GM18519 (cell line): ENCODE measurements around the gene CLPTM1.
A peak's percentile ranks its signal among the peaks of the same experiment; 100 is the strongest.

Source experiments
- ATAC-seq: cut with Tn5 transposase; IDR thresholded peaks from one replicate; pipeline ENCODE4 v1.9.1; 2021; ENCODE audit warnings: mild to moderate bottlenecking, moderate library complexity; ENCODE audit not compliant: unreplicated experiment, low FRiP score

Gene CLPTM1

DNA sequence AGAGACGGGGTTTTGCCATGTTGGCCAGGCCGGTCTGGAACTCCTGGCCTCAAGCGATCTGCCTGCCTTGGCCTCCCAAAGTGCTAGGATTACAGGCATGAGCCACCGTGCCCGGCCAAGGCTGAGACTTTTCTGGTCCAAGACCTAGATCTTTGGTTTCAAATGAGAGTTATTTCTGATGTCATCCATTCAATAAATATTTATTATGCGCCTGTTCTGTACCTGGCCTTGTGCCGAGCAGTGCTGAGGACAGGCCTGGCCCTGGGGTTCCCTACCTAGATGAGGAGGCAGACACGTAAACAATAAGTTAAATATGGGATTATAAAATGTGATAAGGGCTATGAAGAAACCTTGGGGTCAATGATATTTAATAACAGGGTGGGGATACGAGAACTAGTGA lies 50.6 kb downstream of the CLPTM1 start:
- ATAC-seq: no peak

DNA sequence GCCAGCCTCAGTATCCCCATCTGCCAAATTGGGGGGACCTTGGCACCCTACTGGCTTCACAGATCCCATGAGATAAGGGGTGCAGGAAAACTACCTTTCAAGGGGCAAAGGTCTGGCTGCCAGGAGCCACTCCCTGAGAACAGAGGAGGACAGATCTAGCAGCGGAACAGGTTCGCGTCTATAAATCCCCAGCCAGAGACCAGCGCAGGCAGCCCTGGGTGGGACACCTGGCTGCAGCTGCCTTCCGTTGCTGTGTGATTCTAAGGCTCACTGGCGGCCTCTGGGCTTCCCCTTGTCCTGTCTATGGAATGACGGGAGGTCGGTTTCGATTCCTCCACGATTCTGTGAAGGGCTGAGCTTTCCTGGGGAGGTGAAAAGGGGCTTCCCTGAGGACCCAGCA lies 53.4 kb downstream of the CLPTM1 start:
- no peak for ATAC-seq

DNA sequence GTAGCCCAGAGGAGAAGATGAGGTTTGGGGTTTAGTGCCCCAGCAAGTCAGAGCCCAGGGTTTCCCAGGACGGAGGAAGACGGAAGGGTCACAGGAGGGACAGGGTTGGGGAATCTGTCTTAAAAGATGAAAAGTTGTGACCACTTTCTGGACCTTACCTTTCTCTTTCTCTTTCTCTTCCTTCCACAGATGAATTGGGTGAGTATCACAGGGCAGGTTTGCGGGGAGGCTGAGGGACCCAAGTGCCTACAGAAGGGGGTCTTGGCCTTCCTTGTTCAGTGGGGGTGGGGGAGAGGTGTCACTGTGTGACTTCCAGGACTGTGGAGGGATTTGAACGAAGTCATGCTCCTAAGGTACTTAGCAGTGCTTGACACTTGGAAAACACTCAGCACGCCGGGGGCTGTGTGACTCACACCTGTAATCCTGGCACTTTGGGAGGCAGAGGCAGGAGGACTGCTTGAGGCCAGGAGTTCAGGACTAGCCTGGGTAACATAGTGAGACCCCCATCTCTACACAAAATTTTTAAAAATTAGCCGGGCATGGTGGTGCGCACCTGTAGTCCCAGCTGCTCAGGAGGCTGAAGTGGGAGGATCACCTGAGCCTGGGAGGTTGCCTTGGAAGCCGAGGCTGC lies 54.6 kb downstream of the CLPTM1 start:
- no peak for ATAC-seq

DNA sequence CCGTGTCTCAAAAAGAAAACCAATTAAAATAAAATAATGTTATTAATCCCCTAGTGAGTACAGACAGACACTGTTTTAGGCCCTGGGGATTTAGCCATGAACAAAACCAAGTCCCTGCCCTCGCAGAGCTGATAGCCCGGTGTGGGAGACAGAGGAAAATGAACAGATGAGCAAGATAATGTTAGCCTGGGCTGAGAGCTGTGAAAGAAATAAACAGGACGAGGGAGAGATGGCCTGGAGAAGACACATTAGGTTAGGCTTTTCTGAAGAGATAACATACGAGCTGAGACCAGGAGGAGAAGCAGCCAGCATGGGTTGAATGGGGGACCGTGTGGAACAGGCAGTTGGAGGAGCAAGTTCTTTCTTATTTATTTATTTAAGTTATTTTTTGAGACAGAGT lies 55.1 kb downstream of the CLPTM1 start:
- no peak for ATAC-seq

DNA sequence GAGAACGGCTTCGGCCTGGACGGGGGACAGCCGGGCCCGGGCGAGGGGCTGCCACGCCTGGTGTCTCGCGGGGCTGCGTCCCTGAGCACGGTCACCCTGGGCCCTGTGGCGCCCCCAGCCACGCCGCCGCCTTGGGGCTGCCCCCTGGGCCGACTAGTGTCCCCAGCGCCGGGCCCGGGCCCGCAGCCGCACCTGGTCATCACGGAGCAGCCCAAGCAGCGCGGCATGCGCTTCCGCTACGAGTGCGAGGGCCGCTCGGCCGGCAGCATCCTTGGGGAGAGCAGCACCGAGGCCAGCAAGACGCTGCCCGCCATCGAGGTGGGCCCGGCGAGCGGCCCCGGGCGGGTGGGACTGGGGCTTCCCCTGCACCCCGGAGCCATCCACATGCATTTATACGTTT lies 56.8 kb downstream of the CLPTM1 start:
- no peak for ATAC-seq

DNA sequence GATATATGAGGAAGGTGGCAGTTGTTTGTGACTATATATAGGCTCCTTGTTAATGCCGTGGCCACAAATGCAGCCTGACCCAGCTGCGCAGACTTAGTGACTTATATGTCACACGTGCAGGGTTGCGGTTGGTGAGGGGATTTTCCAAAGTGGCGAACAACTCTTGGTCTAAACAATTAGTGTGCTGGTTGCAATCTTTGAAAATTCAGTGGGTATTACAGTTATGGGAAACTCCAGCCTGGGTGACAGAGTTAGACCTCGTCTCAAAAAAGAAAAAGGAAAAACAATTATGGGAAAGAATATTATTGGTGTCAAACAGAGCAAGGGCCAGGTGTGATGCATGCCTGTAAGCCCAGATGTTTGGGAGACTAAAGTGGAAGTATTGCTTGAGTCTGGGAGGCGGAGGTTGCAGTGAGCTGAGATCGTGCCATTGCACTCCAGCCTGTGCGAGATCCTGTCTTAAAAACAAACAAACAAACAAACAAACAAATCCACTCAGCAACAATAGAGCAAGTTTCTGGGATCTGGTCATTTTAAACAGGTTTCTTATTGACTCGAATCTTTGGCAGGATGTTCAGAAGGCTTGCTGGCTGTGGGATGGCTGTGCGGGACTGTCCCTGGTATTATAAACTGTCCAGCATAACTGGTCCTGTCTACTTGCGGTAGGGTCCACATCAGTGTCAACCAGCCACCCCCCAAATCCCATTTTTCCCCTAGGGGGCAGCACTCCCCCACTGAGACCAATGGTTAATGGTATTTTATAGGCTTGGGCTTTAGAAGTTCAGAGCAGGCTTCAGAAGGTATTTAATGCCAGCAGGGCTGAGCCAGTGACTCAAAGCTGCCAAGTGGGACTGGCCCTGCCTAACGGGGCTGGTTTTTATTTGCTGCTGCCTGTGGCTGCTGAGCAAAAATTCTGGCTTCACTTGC lies 61.5 kb downstream of the CLPTM1 start:
- ATAC-seq: peak; percentile 50

DNA sequence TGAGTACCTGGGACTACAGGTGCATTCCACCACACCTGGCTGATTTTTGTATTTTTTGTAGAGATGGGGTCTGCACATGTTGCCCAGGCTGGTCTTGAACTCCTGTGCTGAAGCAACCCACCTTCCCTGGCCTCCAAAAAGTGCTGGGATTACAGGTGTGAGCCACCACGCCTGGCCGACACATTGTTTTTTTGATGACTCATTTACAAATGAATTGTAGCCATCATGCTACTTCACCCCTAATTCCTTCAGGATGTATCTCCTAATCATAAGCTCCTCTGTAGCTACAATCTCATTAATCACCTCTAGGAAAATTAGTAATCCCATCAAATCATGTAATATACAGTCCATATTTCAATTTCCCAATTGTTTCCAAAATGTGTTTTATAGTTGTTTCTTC lies 64.0 kb downstream of the CLPTM1 start:
- ATAC-seq: no peak

DNA sequence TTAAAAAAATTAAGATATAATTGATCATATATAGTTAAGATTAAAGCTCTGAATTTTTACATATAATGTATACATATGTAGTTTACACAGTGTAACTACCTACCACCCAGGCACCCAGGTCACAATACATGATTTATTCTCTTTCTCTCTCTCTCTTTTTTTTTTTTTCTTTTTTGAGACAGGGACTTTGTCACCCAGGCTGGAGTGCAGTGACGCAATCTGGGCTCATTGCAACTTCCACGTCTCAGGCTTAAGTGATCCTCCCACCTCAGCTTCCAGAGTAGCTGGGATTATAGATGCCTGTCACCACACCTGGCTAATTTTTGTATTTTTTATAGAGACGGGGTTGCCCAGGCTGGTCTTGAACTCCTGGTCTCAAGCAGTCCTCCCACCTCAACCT lies 64.9 kb downstream of the CLPTM1 start:
- no peak for ATAC-seq

DNA sequence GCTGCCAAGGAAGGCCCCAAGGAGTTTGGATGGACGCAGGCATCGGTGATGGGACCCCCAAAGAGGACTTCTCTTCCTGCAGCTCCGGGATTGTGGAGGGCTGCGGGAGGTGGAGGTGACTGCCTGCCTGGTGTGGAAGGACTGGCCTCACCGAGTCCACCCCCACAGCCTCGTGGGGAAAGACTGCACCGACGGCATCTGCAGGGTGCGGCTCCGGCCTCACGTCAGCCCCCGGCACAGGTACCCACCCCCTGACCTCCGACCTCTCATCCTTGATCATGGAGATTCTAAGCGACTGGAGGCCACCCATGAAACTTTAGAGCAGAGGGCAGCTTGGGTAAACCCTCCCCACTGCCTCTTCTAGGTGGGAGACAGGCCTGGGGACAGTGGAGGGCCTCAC lies 66.8 kb downstream of the CLPTM1 start:
- no peak for ATAC-seq

DNA sequence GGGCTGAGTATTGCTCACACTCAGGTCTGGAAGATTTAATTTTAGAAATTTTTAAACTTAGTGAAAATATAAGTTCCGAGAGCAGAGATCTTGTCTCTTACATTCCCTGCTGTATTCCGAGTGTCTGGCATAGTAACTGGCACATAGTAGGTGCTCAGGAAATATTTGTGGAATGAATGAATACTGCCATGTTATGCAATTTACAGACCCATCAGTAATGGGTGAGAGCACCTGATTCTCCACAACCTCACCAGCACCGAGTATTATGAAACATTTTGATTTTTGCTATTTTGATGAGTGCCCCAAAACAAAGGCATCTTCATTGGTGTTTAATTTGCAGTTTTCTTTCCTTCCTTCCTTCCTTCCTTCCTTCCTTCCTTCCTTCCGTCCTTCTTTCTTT lies 67.9 kb downstream of the CLPTM1 start:
- no peak for ATAC-seq

DNA sequence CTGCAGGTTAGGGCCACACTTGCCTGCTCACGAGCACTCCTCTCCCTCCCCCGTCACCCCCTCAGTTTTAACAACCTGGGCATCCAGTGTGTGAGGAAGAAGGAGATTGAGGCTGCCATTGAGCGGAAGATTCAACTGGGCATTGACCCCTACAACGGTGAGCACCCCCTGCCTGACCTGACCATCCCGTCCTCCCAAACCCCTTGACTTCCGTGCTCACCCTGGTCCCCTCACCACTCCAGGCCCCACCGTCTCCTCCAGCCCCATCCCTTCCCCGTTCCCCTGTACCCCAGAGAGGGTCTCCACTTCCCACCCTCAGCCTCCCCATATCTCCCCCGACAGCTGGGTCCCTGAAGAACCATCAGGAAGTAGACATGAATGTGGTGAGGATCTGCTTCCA lies 70.1 kb downstream of the CLPTM1 start:
- ATAC-seq: no peak

DNA sequence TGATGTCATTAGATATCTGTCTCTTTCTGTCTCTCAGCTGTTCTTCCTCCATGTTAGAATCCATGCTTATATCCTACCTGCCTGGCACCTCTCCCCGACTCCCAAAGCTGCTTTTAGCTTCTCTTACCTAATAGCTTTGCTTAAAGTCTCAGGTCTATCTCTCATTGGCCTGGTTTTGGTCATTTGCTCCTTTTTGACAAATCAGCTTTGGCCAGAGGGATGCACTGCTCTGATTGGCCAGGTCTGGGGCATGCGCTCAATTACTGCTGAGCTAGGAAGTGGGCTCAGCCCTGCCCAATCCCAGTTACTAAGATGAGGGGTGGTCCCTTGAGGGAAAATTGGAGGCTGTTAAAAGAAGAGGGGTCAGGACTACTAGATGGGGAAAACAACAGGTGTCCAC lies 72.2 kb downstream of the CLPTM1 start:
- no peak for ATAC-seq

DNA sequence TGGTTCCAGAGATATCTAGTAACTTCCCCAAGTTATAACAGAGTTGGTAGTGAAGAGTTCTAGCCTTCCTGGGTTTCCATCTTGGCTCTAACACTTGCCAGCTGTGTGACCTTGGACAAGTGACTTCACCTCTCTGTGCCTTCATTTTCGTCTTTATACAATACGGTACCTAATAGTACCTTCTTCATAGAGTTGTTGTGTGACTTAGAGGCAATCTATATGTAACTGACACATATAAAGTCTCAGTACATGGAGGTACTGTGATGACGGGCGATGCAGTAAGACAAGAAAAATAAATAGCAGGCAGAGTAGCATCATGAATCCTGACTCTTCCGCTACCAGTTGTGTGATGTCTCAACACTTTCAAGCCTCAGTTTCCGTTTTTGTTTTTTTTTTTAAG lies 75.6 kb downstream of the CLPTM1 start:
- ATAC-seq: no peak

DNA sequence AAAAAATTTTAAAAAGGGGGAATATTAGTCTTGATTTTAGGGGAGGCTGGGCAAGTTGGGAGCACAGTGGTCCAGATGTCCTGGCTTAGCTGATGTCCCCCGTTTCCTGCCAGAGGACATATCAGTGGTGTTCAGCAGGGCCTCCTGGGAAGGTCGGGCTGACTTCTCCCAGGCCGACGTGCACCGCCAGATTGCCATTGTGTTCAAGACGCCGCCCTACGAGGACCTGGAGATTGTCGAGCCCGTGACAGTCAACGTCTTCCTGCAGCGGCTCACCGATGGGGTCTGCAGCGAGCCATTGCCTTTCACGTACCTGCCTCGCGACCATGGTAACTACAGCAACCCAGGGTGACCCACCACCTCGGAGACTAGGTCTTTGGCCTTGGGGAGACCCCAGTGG lies 77.2 kb downstream of the CLPTM1 start:
- ATAC-seq: no peak

DNA sequence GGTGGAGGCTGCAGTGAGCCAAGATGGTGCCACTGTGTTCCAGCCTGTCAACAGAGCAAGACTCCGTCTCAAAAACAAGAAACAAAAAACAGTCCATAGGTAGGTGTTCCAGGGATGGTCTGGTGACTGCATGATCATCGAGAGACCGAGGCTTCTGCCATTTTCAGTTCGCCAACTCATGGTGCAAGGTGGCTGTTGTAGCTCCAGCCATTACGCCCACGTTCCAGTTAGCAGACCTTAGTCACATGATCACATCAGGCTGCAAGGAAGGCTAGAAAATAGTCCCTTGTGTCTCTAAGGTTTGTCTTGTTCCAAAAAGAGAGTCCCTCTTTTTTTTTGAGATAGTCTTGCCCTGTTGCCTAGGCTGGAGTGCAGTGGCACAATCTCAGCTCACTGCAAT lies 80.6 kb downstream of the CLPTM1 start:
- no peak for ATAC-seq

DNA sequence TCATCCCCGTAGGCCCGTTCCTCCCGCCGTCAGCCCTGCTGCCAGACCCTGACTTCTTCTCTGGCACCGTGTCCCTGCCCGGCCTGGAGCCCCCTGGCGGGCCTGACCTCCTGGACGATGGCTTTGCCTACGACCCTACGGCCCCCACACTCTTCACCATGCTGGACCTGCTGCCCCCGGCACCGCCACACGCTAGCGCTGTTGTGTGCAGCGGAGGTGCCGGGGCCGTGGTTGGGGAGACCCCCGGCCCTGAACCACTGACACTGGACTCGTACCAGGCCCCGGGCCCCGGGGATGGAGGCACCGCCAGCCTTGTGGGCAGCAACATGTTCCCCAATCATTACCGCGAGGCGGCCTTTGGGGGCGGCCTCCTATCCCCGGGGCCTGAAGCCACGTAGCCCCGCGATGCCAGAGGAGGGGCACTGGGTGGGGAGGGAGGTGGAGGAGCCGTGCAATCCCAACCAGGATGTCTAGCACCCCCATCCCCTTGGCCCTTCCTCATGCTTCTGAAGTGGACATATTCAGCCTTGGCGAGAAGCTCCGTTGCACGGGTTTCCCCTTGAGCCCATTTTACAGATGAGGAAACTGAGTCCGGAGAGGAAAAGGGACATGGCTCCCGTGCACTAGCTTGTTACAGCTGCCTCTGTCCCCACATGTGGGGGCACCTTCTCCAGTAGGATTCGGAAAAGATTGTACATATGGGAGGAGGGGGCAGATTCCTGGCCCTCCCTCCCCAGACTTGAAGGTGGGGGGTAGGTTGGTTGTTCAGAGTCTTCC lies 82.4 kb downstream of the CLPTM1 start:
- ATAC-seq: no peak

DNA sequence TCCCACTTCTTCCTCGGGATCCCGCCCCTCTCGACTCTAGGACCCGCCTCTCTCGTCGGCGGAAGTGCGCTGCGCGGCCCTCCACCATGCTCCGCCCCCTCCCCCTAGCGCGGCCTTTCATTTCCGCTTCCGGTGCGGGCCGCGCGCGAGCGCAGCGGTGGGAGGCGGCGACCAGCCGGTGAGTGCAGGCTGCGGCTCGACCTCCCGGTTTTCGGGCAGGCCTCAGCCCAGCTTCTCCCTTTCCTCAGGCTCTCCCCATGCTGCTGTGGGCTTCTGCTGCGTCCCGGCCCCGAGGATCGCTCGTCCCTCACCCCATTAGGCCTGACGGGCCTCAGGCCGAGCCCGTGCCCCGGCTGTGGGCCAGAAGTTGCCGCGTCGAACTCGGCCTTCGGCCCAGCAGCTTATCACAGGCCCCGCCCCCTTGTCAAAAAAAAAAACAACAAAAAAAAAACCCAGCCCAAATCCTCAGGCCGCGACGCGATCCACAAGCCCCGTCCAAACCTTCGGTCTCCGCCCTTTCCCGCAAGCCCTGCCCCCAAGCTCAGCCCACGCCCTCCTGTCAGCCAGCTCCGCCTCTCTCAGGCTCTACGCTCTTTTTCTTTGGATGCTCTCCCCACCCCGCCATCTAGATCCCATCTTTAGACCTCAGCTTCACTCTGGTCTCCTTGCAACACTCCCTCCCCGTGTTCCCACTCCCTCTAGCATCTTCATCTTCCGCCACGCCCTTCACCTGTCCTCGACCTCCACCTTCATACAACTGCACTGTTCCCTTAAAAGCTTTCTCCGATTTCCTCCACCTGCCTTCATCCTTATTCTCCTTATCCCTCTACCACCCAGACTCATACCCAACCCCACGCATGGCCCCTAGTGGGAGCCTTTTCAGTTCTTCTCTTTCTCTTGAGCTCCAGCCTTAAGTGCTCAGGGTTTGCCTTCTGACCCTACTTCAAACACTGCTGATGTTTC lies 84.0 kb downstream of the CLPTM1 start, which contains the start of gene CLASRP:
TSS of gene CLASRP (plus strand) at position 115 of the 963 bp plus-strand sequence. CDS start 1,168 bp downstream, outside the sequence.
- no peak for ATAC-seq

DNA sequence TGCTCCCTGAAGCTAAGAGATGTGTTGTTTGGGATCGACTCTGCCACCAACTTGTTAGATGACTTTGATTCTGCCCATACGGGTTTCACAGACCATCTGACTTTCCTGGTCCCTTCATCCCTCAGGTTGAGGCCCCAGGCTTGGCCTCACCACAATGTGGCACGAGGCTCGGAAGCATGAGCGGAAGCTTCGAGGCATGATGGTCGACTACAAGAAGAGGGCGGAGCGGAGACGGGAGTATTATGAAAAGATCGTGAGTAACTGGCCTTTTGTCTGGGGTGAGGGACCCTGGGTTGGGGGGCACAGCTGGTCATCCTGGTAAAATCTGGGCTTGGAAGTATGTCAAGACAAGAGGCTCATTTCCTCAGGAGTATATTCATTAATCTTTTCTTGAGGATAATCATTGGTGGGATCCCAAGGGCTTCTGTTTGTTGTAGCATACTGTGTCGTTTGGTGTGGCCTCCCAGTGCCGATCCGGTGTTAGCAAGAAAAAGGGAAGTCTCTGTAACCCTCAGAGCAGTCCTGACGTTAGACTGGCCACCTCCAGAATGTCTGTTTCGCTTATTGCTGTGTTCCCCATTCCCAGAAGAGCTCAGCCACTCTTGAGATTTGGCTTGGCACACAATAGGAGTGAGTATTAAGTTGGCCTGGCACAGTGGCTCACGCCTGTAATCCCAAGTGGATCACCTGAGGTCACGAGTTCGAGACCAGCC lies 85.0 kb downstream of the CLPTM1 start:
- no peak for ATAC-seq

DNA sequence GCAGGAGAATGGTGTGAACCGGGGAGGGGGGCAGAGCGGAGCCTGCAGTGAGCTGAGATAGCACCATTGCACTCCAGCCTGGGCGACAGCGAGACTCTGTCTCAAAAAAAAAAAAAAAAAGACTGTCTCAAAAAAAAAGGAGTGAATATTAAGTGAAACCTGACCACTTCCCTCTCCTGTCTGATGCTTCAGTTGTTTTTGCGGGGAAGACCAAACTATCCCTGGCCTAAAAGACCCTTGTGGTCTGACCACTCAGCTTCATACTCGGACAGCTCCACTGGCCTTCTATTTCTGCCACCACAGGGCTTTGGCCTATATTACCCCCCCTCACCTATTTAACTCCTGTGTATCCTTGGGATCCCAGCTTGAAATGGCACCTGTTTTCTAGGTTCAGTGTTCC lies 85.9 kb downstream of the CLPTM1 start:
- no peak for ATAC-seq
